SIG-M5 treated with dmso at 0.1 percent for 504 hours (cell line): ENCODE results near the gene DIS3.
A peak's percentile ranks its signal among the peaks of the same experiment; 100 is the strongest.

Source experiments
- DNase-seq: peaks from one replicate; lab custom pipeline; 2025; ENCODE audit not compliant: unreplicated experiment; lab: John Stamatoyannopoulos, UW

The DIS3 gene

GRCh38 chr13:72754111-72754510, 27.6 kb downstream of the DIS3 start:
- no peak for DNase-seq

GRCh38 chr13:72751220-72751619, 30.5 kb downstream of the DIS3 start:
- no peak for DNase-seq

- no peak for DNase-seq
Observed at GRCh38 chr13:72745260-72745659, 36.4 kb downstream of the DIS3 start.

GRCh38 chr13:72740015-72740414, 41.7 kb downstream of the DIS3 start:
- no peak for DNase-seq

GRCh38 chr13:72737033-72737432, 44.7 kb downstream of the DIS3 start:
- DNase-seq, result no peak

- DNase-seq, result no peak
Observed at GRCh38 chr13:72728290-72728605, 53.5 kb downstream of the DIS3 start.

- DNase-seq, result peak; percentile 96
Observed at GRCh38 chr13:72727417-72728289, 54.0 kb downstream of the DIS3 start, which contains the start of the genes BORA and MZT1. BORA (plus strand) TSS chr13:72727923; CDS start chr13:72728941, 1,018 bp downstream. MZT1 (minus strand) TSS chr13:72727629; CDS start chr13:72727602, 27 bp downstream.

GRCh38 chr13:72726726-72727416, 54.8 kb downstream of the DIS3 start:
- peak; percentile 51 for DNase-seq

- DNase-seq, result peak; percentile 31
Observed at GRCh38 chr13:72726185-72726584, 55.5 kb downstream of the DIS3 start.

- DNase-seq, result no peak
Observed at GRCh38 chr13:72716776-72717175, 64.9 kb downstream of the DIS3 start.
